PFSK-1 (cell line): ENCODE measurements around the gene PLP1.

Experiments
- POLR2AphosphoS5 ChIP-seq: IDR thresholded peaks from 2 replicates; pipeline ENCODE4 v1.6.1; 2012; ENCODE audit warnings: low read depth, mild to moderate bottlenecking, control low read depth, low read length, moderate library complexity
- SIN3A ChIP-seq: IDR thresholded peaks from 2 replicates; pipeline ENCODE4 v1.6.1; 2012; ENCODE audit warnings: mild to moderate bottlenecking, low read length, moderate library complexity, borderline replicate concordance; ENCODE audit not compliant: insufficient read depth

DNA sequence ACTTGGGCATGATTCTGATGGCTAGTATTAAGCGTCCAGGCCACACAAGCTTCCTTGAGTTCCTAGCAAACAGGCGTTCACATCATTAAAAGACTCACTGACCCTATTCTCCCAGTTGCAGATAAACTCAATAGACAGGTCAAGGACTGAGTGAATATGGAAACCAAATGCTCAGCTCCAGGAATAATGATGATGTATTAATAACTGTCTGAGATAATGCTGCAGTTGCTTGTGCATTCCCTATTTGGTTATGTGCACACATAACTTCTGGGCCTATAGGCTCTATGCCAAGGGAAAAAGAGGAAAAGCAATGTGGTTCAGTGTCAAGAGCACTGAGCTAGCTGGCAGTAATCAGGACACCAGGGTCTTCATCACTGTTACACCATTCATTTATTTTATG lies 51.9 kb downstream of the PLP1 start:
- TF ChIP-seq SIN3A, result no peak
- TF ChIP-seq POLR2AphosphoS5, result no peak
